IMR-90 (cell line): Measurements from ENCODE around the gene DLGAP3. TPM values are rescaled to one million over a fixed set of nuclear protein-coding genes. Genes with fewer than 3 reads are reported as not detected.

Experiments
- ATAC-seq: fragments of 200-7000 bp; cut with Tn5 transposase; 2 replicates; pipeline ENCODE4 v1.9.1; 2020; ENCODE audit warnings: low read depth, mild to moderate bottlenecking, moderate library complexity
- BruUV-seq: library from RNA; stranded (reverse); fragments of 400-500 nt; replicated peaks from 2 replicates; lab custom pipeline; 2021; lab: Mats Ljungman, UMichigan
- CTCF ChIA-PET: fragments of 300-600 bp; formaldehyde crosslinking; extraction: SDS; loops from one replicate; lab custom pipeline; 2021; ENCODE audit warnings: antibody characterized with exemption; lab: Yijun Ruan, JAX
- POLR2A ChIA-PET: fragments of 300-600 bp; sonication (Branson Sonifier 250); formaldehyde crosslinking; loops from one replicate; lab custom pipeline; 2022; ENCODE audit warnings: antibody characterized with exemption; ENCODE audit not compliant: unreplicated experiment; lab: Charles Lee
- DNase-seq: peaks from one replicate; pipeline ENCODE4 v3.0.0; 2013
- H2AFZ ChIP-seq: replicated peaks from 2 replicates; pipeline ENCODE3; 2013; ENCODE audit warnings: low read length, mild to moderate bottlenecking; ENCODE audit not compliant: poor library complexity
- H2AK5ac ChIP-seq: 2 replicates; pipeline ENCODE4 v1.6.1; 2013; ENCODE audit warnings: low read depth, low read length, inconsistent platforms
- H2AK9ac ChIP-seq: replicated peaks from 2 replicates; pipeline ENCODE3; 2013; ENCODE audit warnings: mild to moderate bottlenecking, low read depth, low read length, moderate library complexity; ENCODE audit not compliant: poor library complexity
- H2BK120ac ChIP-seq: 2 replicates; pipeline ENCODE4 v1.6.1; 2013; ENCODE audit warnings: low read depth, low read length, inconsistent platforms
- H2BK15ac ChIP-seq: 3 replicates; pipeline ENCODE4 v1.6.1; 2013; ENCODE audit warnings: low read depth, low read length, inconsistent platforms
- H2BK20ac ChIP-seq: 2 replicates; pipeline ENCODE4 v1.6.1; 2013; ENCODE audit warnings: low read depth, mild to moderate bottlenecking, inconsistent platforms, low read length, moderate library complexity
- H2BK5ac ChIP-seq: 2 replicates; pipeline ENCODE4 v1.6.1; 2013; ENCODE audit warnings: mild to moderate bottlenecking, low read depth, low read length, inconsistent platforms; ENCODE audit not compliant: poor library complexity, severe bottlenecking
- H3K14ac ChIP-seq: replicated peaks from 2 replicates; pipeline ENCODE4 v1.6.1; 2013; ENCODE audit warnings: low read depth, low read length, inconsistent platforms
- H3K18ac ChIP-seq: 2 replicates; pipeline ENCODE4 v1.6.1; 2013; ENCODE audit warnings: low read depth, low read length, control low read depth
- H3K23ac ChIP-seq: 2 replicates; pipeline ENCODE4 v1.6.1; 2013; ENCODE audit warnings: low read depth, low read length, inconsistent platforms
- H3K27ac ChIP-seq: 2 replicates; pipeline ENCODE4 v1.5.1; 2013; ENCODE audit warnings: mild to moderate bottlenecking, control low read depth, low read length; ENCODE audit not compliant: insufficient read depth
- H3K27me3 ChIP-seq: 2 replicates; pipeline ENCODE4 v1.6.1; 2013; ENCODE audit warnings: low read length; ENCODE audit not compliant: control insufficient read depth, insufficient read depth
- H3K36me3 ChIP-seq: 2 replicates; pipeline ENCODE4 v1.6.1; 2013; ENCODE audit warnings: low read length, mixed read lengths; ENCODE audit not compliant: control insufficient read depth, insufficient read depth
- H3K4ac ChIP-seq: 2 replicates; pipeline ENCODE4 v1.6.1; 2013; ENCODE audit warnings: low read depth, low read length, inconsistent platforms
- H3K4me1 ChIP-seq: 2 replicates; pipeline ENCODE4 v1.6.1; 2013; ENCODE audit warnings: low read length, mixed read lengths; ENCODE audit not compliant: control insufficient read depth, insufficient read depth
- H3K4me2 ChIP-seq: 2 replicates; pipeline ENCODE4 v1.6.1; 2013; ENCODE audit warnings: low read depth, mild to moderate bottlenecking, control low read depth, low read length, moderate library complexity
- H3K4me3 ChIP-seq: 2 replicates; pipeline ENCODE4 v1.5.1; 2013; ENCODE audit warnings: low read depth, mild to moderate bottlenecking, control low read depth, low read length, moderate library complexity; ENCODE audit not compliant: insufficient read depth
- H3K56ac ChIP-seq: 2 replicates; pipeline ENCODE4 v1.6.1; 2013; ENCODE audit warnings: low read length, inconsistent platforms; ENCODE audit not compliant: insufficient read depth; ENCODE audit errors: extremely low read depth
- H3K79me1 ChIP-seq, 2 experiments: 2 replicates each; pipeline ENCODE4 v1.6.1; 2013; ENCODE audit warnings: low read length in 2 of 2, inconsistent platforms in 1 of 2, low read depth in 1 of 2
- H3K9ac ChIP-seq: 2 replicates; pipeline ENCODE4 v1.6.1; 2013; ENCODE audit warnings: low read depth, low read length, control low read depth
- H3K9me1 ChIP-seq: 2 replicates; pipeline ENCODE4 v1.6.1; 2013; ENCODE audit warnings: low read length, inconsistent platforms; ENCODE audit not compliant: insufficient read depth
- H3K9me3 ChIP-seq: 2 replicates; pipeline ENCODE4 v1.6.1; 2013; ENCODE audit warnings: low read length; ENCODE audit not compliant: control insufficient read depth, insufficient read depth
- H4K20me1 ChIP-seq: 2 replicates; pipeline ENCODE4 v1.6.1; 2013; ENCODE audit warnings: low read length, inconsistent platforms; ENCODE audit not compliant: insufficient read depth
- H4K5ac ChIP-seq: 2 replicates; pipeline ENCODE4 v1.6.1; 2013; ENCODE audit warnings: mild to moderate bottlenecking, low read depth, low read length, control low read depth
- H4K8ac ChIP-seq, 2 experiments: 2 replicates each; pipeline ENCODE4 v1.6.1; 2013; ENCODE audit warnings: low read depth in 2 of 2, low read length in 2 of 2, control low read depth in 1 of 2, inconsistent platforms in 1 of 2
- H4K91ac ChIP-seq: 2 replicates; pipeline ENCODE4 v1.6.1; 2013; ENCODE audit warnings: low read depth, low read length, inconsistent platforms; ENCODE audit not compliant: insufficient read depth
- CEBPB ChIP-seq: IDR thresholded peaks from 2 replicates; pipeline ENCODE4 v1.6.1; 2012; ENCODE audit warnings: low read depth, low read length, improper control_type of control experiment
- WGBS, 2 experiments: methylation state at CpG; one replicate each; pipeline versions ENCODE4 v1.1.5 to v1.1.7; 2013; ENCODE audit warnings: missing lambda C conversion rate in 2 of 2; ENCODE audit not compliant: insufficient read length in 1 of 2; ENCODE audit errors: extremely low coverage in 2 of 2; 5-methylcytosine and 5-hydroxymethylcytosine counted together
- dilution Hi-C: fragments of 300-500 bp; cut with HindIII; formaldehyde crosslinking; loops from one replicate; pipeline ENCODE4 v1.14.3; 2018; ENCODE audit warnings: low sequenced_read_pairs; ENCODE audit not compliant: unreplicated experiment
- in situ Hi-C: fragments of 300-500 bp; cut with MboI; formaldehyde crosslinking; loops from 3 replicates; pipeline ENCODE4 v1.14.3; 2019; ENCODE audit warnings: low sequenced_read_pairs, inconsistent platforms, mixed read lengths
- intact Hi-C: fragments of 100-400 bp; cut with micrococcal nuclease; formaldehyde crosslinking; loops from 2 replicates; pipeline ENCODE4 v1.10.0; 2022
- polyA plus RNA-seq, 3 experiments: library from polyadenylated mRNA; depleted of rRNA; stranded (reverse); fragments of >200 nt; gene quantifications; 2 replicates each; pipeline ENCODE4 v1.2.3, GENCODE V29; 2012; ENCODE audit warnings: low replicate concordance in 1 of 3
- total RNA-seq: library from RNA; depleted of rRNA; stranded (reverse); fragments of >200 nt; gene quantifications from 2 replicates; pipeline ENCODE4 v1.2.3, GENCODE V29; 2012

DLGAP3 gene
- total and polyA plus RNA-seq, 2 of the 4 experiments (the other 2 are of a cell fraction) = 0.02 TPM; not detected in 1

GRCh38 chr1:34864759-34865158, 64.7 kb downstream of the DLGAP3 start:
- intact Hi-C loops = no loop called here
- WGBS, 2 experiments = no CpG with 5 or more reads among the region's 8 CpGs
- no peak overlapping the region for H2AFZ ChIP-seq

More at GRCh38 chr1:34864759-34865158, 64.7 kb downstream of the DLGAP3 start:
- ChIA-PET CTCF (no interaction called here), POLR2A (no interaction called here)
- BruUV-seq = no TSS peak
- Histone ChIP-seq H4K20me1 (no peaks in the 10 kb centered on the region), H2AK9ac (no peak overlapping the region), H2BK15ac (no peak overlapping the region), H3K23ac (no peak overlapping the region), H3K27me3 (peaks cover 25% of the 10 kb centered on the region), H3K4me2 (no peak overlapping the region), H2BK120ac (no peak overlapping the region), H3K4me3 (no peak overlapping the region), H3K9ac (no peak overlapping the region), H2BK20ac (no peak overlapping the region), H3K79me1 (no peaks in the 10 kb centered on the region; a peak in 1 of 4 replicates), H3K14ac (no peak overlapping the region), H4K91ac (no peak overlapping the region), H3K9me1 (no peaks in the 10 kb centered on the region), H3K27ac (no peak overlapping the region), H2AK5ac (no peak overlapping the region), H2BK5ac (no peak overlapping the region), H3K18ac (no peak overlapping the region), H4K5ac (no peak overlapping the region), H3K4ac (no peak overlapping the region), H3K9me3 (no peaks in the 10 kb centered on the region), H3K56ac (no peak overlapping the region), H4K8ac (no peak overlapping the region), H3K36me3 (no peaks in the 10 kb centered on the region), H3K4me1 (no peaks in the 10 kb centered on the region)
- in situ Hi-C loops = no loop called here
- no peak for DNase-seq
- no peak for ATAC-seq
- TF ChIP-seq CEBPB = no peak
- dilution Hi-C loops = no loop called here
